Left lung (tissue), 10 donors: ENCODE data around the gene SNAP29. TPM values are rescaled to one million over a fixed set of nuclear protein-coding genes. Genes with fewer than 3 reads are reported as not detected.

Experiments
- ATAC-seq: fragments of 200-7000 bp; cut with Tn5 transposase; one replicate; pipeline ENCODE4 v1.9.1; 2020; ENCODE audit warnings: moderate library complexity
- DNase-seq, 4 donors: peaks; one replicate each; pipeline ENCODE4 v3.0.0-alpha.2; 2013 to 2020
- H3K27ac ChIP-seq, 2 donors: fragments of 200-600 bp; sonication (generic) in 1 of 2; one replicate each; pipeline versions ENCODE4 v1.5.0 to v1.8.0; 2020 to 2021
- H3K27me3 ChIP-seq, 2 donors: fragments of 200-600 bp; sonication (generic) in 1 of 2; one replicate each; pipeline versions ENCODE4 v1.5.0 to v1.8.0; 2020 to 2021
- H3K36me3 ChIP-seq, 2 donors: fragments of 200-600 bp; sonication (generic) in 1 of 2; one replicate each; pipeline versions ENCODE4 v1.5.0 to v1.8.0; 2020 to 2021
- H3K4me1 ChIP-seq, 2 donors: fragments of 200-600 bp; one replicate each; pipeline ENCODE4 v1.8.0; 2021
- H3K4me3 ChIP-seq, 2 donors: fragments of 200-600 bp; sonication (generic) in 1 of 2; one replicate each; pipeline versions ENCODE4 v1.5.0 to v1.8.0; 2020 to 2021; ENCODE audit warnings: mild to moderate bottlenecking in 1 of 2
- H3K9me3 ChIP-seq, 2 donors: fragments of 200-600 bp; sonication (generic) in 1 of 2; one replicate each; pipeline versions ENCODE4 v1.5.0 to v1.8.0; 2020 to 2021
- intact Hi-C, 2 donors: fragments of 100-400 bp; cut with DNase I; formaldehyde crosslinking; loops; one replicate each; pipeline versions ENCODE4 v1.11.2 to v1.14.2; 2022
- polyA plus RNA-seq, 6 donors: library from polyadenylated mRNA; unstranded; fragments of 120-200 nt; gene quantifications; one replicate each; pipeline ENCODE4 v1.2.1, GENCODE V29; 2013; ENCODE audit not compliant: insufficient read length in 6 of 6
- total RNA-seq, 2 donors: library from RNA; stranded (reverse); fragmentation: NEBNext Ultra II Directional; extraction: Animal tissue kit (Norgen Biotek cat#: 25700); gene quantifications; one replicate each; pipeline ENCODE4 v1.2.1, GENCODE V29; 2021
- TF ChIP-seq, protein P1 (sequence below), 2 donors: fragments of 200-600 bp; sonication (generic) in 1 of 2; IDR thresholded peaks; one replicate each; pipeline versions ENCODE4 v1.5.0 to v1.8.0; 2021; ENCODE audit warnings: antibody characterized with exemption in 2 of 2
- donor health status: DM: no; HTN: yes; CAD: no.
- donor health status: DM: no; HTN: no; CAD: no.

The SNAP29 gene
- total and polyA plus RNA-seq, 8 donors, result 25.4 to 33.2 (median 29.7) TPM

DNA sequence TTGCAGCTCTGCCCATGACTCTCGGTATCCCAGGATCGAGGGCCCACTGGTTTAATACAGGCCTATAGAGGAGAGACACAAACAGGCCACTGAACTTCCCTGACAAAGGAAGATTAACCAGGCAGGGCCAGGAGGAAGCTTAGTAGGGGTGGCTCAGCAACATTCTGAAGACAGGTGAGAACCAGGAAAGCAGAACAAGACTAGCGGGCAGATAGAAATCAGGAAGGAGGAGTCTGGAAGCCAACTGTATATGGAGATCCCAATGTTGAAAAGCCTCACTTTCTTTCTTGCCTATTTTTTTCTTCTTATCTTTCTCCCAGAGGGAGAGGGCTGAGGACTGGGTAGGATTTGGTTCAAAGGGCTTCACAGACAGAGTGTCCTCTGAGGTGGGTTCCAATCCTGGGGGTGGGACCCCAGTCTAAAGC is 5.6 kb upstream of the SNAP29 start:
- H3K9me3 ChIP-seq, result no peaks in the 10 kb centered on the region
- H3K4me1 ChIP-seq, result peaks cover 12 to 31% of the 10 kb centered on the region in 2 donors
- DNase-seq, result no peak
- intact Hi-C loops, result no loop called here
- no peak overlapping the region for H3K4me3 ChIP-seq
- no peaks in the 10 kb centered on the region for H3K27me3 ChIP-seq
- H3K36me3 ChIP-seq, result no peaks in the 10 kb centered on the region
- TF ChIP-seq, protein P1, sequence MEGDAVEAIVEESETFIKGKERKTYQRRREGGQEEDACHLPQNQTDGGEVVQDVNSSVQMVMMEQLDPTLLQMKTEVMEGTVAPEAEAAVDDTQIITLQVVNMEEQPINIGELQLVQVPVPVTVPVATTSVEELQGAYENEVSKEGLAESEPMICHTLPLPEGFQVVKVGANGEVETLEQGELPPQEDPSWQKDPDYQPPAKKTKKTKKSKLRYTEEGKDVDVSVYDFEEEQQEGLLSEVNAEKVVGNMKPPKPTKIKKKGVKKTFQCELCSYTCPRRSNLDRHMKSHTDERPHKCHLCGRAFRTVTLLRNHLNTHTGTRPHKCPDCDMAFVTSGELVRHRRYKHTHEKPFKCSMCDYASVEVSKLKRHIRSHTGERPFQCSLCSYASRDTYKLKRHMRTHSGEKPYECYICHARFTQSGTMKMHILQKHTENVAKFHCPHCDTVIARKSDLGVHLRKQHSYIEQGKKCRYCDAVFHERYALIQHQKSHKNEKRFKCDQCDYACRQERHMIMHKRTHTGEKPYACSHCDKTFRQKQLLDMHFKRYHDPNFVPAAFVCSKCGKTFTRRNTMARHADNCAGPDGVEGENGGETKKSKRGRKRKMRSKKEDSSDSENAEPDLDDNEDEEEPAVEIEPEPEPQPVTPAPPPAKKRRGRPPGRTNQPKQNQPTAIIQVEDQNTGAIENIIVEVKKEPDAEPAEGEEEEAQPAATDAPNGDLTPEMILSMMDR (IDR thresholded peaks at IDR 0.05), result no peak
- H3K27ac ChIP-seq, result no peak overlapping the region
- no peak for ATAC-seq

DNA sequence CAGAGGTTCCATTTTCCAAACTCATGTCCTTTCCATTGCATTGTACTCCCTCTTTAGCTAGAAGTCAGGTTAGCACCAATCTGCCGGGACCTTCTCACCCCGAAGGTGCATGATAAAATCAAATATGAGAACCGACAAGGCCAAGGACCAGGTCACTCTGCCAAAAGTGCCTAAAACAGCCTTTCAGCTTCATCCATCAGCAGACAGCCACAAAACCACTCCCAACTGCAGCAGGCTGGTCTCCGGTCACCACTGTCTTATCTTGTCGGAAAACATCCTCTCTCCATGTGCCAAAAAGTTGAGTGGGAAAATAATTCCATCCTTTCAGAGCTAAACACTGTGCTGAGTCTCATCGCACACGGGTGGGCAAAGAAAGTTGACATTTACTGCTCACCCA is 1.6 kb upstream of the SNAP29 start:
- TF ChIP-seq, protein P1 (IDR thresholded peaks at IDR 0.05), result no peak
- Histone ChIP-seq H3K27ac (peak overlapping the region in 1 of 2 donors; percentile 91), H3K4me3 (peak overlapping the region in 1 of 2 donors; percentile 75), H3K4me1 (peaks cover 17 to 58% of the 10 kb centered on the region in 2 donors), H3K27me3 (no peaks in the 10 kb centered on the region), H3K9me3 (no peaks in the 10 kb centered on the region), H3K36me3 (no peaks in the 10 kb centered on the region)
- ATAC-seq (no peak), DNase-seq (no peak)
- intact Hi-C loops, result no loop called here

DNA sequence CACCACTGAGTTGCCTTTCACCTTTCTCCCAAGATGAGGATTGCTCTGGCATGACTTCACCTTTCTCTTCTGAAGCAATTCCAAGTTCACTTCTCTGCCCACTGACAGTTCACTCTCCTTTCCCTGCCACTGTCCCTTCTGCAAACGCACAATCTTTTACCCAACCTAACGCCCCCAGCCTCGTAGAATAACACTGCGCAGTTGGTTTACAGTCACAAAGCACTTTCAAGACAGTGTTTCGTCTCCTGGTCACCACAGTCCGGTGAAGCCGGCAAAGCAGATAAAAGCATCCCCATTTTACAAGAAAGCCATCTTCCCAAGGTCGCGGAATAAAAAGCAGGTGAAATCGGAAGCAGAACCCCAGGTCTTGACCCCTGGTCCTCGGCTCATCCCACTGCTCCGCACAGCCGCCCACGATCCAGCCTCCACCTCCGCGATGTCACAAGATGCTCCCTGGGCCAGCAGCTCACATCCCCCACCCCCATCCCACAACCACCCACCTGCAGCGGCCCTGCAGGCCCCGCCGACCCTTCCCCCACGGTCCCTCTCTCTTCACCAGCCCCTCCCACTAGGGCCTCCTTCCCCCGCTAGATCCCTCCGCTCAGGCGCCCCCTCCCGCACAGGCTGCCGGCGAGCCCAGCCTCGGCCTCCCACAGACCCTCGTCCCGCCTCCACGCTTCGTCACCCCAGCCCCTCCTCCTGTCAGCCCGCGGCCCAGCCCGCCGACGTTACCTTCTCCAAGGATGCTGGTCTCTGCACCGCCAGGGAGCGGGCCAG is 781 bp upstream of the SNAP29 start:
- Histone ChIP-seq H3K36me3 (no peaks in the 10 kb centered on the region), H3K4me3 (peak overlapping the region; percentile 66 to 75), H3K27me3 (no peaks in the 10 kb centered on the region), H3K4me1 (peaks cover 17 to 62% of the 10 kb centered on the region in 2 donors), H3K27ac (peak overlapping the region; percentile 90 to 91), H3K9me3 (no peaks in the 10 kb centered on the region)
- DNase-seq (peak; percentile 78 to 96 (median 90)), ATAC-seq (peak; percentile 71)
- intact Hi-C loops, result no loop called here
- TF ChIP-seq, protein P1 (IDR thresholded peaks at IDR 0.05), result no peak

DNA sequence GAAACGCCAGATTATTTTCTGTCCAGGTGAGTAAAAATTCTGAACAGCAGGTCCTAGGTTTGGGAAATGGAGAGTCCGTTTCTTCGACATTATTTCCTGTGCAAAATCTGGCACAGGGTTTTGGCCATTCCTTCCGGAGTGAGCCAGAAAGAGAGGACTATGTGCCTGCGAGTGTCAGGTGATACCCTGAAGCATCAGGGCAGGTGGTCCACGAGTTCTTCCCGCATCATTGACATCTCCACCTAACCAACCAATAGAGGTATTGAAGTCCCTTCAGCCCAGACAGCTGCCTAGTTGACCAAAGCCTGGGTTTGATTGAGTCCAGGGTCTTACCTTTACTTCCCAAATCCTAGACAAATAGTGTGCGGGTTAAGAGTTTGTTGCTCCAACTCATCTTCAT is 808 bp downstream of the SNAP29 start:
- DNase-seq (no peak), ATAC-seq (no peak)
- TF ChIP-seq, protein P1 (IDR thresholded peaks at IDR 0.05), result no peak
- Histone ChIP-seq H3K4me1 (peaks cover 17 to 77% of the 10 kb centered on the region in 2 donors), H3K4me3 (peak overlapping the region; percentile 74 to 75), H3K27me3 (no peaks in the 10 kb centered on the region), H3K9me3 (no peaks in the 10 kb centered on the region), H3K36me3 (peaks cover 0 to 12% of the 10 kb centered on the region in 2 donors), H3K27ac (peak overlapping the region in 1 of 2 donors; percentile 91)
- intact Hi-C loops, result no loop called here

DNA sequence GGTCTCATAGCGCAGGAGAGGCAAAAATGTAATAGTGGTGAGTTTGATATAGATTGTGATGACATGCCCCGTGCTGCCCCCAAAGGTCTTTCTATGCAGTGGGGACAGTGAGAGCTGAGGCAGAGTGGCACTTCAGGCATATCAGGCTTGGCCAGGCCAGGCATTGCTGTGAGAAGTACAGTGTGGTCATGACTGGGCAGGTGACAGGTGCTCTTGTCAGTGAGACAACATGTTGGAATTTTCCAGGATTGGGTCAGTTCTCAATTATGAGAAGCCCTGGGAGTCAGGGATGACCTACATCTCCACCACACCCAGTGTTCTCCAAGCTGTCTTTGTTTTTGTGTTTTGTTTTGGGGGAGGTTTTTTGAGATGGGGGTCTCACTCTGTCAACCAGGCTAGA is 3.7 kb downstream of the SNAP29 start:
- no peaks in the 10 kb centered on the region for H3K27me3 ChIP-seq
- DNase-seq (no peak), ATAC-seq (no peak)
- TF ChIP-seq, protein P1 (IDR thresholded peaks at IDR 0.05), result no peak
- peaks cover 21 to 82% of the 10 kb centered on the region in 2 donors for H3K4me1 ChIP-seq
- intact Hi-C loops, result no loop called here
- H3K9me3 ChIP-seq, result no peaks in the 10 kb centered on the region
- no peak overlapping the region for H3K4me3 ChIP-seq
- H3K27ac ChIP-seq, result no peak overlapping the region
- peaks cover 0 to 22% of the 10 kb centered on the region in 2 donors for H3K36me3 ChIP-seq
